Rectal smooth muscle tissue (tissue), 1 donor: ENCODE results near the gene RYR3.
"Not testable (repeated sequence)": the region's sequence is repeated elsewhere in the genome, so short reads cannot be mapped to it uniquely, and the experiment has no call there.

ENCODE experiments used
- H3K27ac ChIP-seq: one replicate; pipeline ENCODE4 v1.7.0; 2013; ENCODE audit warnings: low read depth, low read length, inconsistent platforms
- H3K27me3 ChIP-seq: one replicate; pipeline ENCODE4 v1.7.0; 2013; ENCODE audit warnings: low read length; ENCODE audit not compliant: control insufficient read depth, insufficient read depth
- H3K36me3 ChIP-seq: one replicate; pipeline ENCODE4 v1.7.0; 2013; ENCODE audit warnings: low read length; ENCODE audit not compliant: control insufficient read depth, insufficient read depth
- H3K4me1 ChIP-seq: one replicate; pipeline ENCODE4 v1.7.0; 2013; ENCODE audit warnings: low read length; ENCODE audit not compliant: control insufficient read depth, insufficient read depth
- H3K4me3 ChIP-seq: one replicate; pipeline ENCODE4 v1.7.0; 2013; ENCODE audit warnings: low read length
- H3K9ac ChIP-seq: one replicate; pipeline ENCODE4 v1.7.0; 2013; ENCODE audit warnings: low read length

The RYR3 gene

GRCh38 chr15:33801954-33802353 is 491.2 kb downstream of the RYR3 start:
- H3K27ac ChIP-seq = no peak overlapping the region
- no peaks in the 10 kb centered on the region for H3K36me3 ChIP-seq
- H3K27me3 ChIP-seq = no peaks in the 10 kb centered on the region
- H3K4me1 ChIP-seq = no peaks in the 10 kb centered on the region
- H3K9ac ChIP-seq = no peak overlapping the region
- no peak overlapping the region for H3K4me3 ChIP-seq

GRCh38 chr15:33807665-33808064 is 496.9 kb downstream of the RYR3 start:
- Histone ChIP-seq H3K36me3 (no peaks in the 10 kb centered on the region), H3K4me1 (no peaks in the 10 kb centered on the region), H3K9ac (no peak overlapping the region), H3K4me3 (no peak overlapping the region), H3K27ac (no peak overlapping the region), H3K27me3 (no peaks in the 10 kb centered on the region)

- Histone ChIP-seq H3K4me3 (no peak overlapping the region), H3K27ac (no peak overlapping the region)
Observed at GRCh38 chr15:33808720-33809457, 498.1 kb downstream of the RYR3 start.

GRCh38 chr15:33810073-33810595 is 499.4 kb downstream of the RYR3 start:
- no peaks in the 10 kb centered on the region for H3K4me1 ChIP-seq
- no peak overlapping the region for H3K27ac ChIP-seq
- no peaks in the 10 kb centered on the region for H3K27me3 ChIP-seq
- H3K4me3 ChIP-seq = no peak overlapping the region
- no peaks in the 10 kb centered on the region for H3K36me3 ChIP-seq
- H3K9ac ChIP-seq = no peak overlapping the region

More at GRCh38 chr15:33808720-33809457, 498.1 kb downstream of the RYR3 start:
- H3K4me1 ChIP-seq = no peaks in the 10 kb centered on the region
- no peaks in the 10 kb centered on the region for H3K36me3 ChIP-seq
- no peak overlapping the region for H3K9ac ChIP-seq
- no peaks in the 10 kb centered on the region for H3K27me3 ChIP-seq

DNA sequence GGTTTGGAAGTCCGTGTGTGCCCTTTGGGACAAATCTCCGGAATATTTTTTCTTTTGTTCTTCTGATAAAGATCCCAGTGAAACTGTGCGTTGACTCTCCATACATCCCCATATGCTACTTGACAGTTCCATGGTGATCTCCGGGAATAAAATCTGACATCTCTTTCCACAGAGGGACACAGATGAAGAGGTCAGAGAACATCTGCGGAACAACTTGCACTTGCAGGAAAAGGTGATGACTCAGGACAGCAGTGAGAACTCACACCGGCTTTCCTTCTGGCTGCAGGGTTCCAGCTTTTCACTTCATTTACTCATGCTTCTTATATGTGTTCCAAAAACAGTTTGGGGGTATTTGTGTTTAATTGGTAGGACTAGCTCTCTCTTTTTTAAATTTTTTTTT is 500.0 kb downstream of the RYR3 start:
- Histone ChIP-seq H3K4me1 (no peaks in the 10 kb centered on the region), H3K27me3 (no peaks in the 10 kb centered on the region), H3K36me3 (no peaks in the 10 kb centered on the region), H3K27ac (no peak overlapping the region), H3K9ac (no peak overlapping the region), H3K4me3 (no peak overlapping the region)

- H3K4me3 ChIP-seq = no peak overlapping the region
- no peak overlapping the region for H3K9ac ChIP-seq
- H3K27me3 ChIP-seq = no peaks in the 10 kb centered on the region
- H3K36me3 ChIP-seq = no peaks in the 10 kb centered on the region
- no peaks in the 10 kb centered on the region for H3K4me1 ChIP-seq
- H3K27ac ChIP-seq = no peak overlapping the region
Observed at GRCh38 chr15:33813891-33814290, 503.1 kb downstream of the RYR3 start.

DNA sequence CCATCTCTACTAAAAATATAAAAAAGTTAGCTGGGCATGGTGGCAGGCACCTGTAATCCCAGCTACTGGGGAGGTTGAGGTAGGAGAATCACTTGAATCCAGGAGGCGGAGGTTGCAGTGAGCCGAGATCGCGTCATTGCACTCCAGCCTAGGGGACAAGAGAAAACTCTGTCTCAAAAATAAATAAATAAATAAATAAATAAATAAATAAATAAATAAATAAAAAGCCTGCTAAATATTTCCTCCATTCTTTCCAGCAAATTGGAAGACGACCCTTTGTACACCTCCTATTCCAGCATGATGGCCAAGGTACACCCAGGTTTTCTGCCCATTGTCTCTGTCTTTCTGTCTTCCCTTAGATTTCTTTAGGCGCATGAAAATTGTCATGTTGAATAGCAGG is 508.7 kb downstream of the RYR3 start:
- not testable (repeated sequence) for H3K27me3 ChIP-seq, H3K9ac ChIP-seq, H3K4me3 ChIP-seq, H3K36me3 ChIP-seq, H3K27ac ChIP-seq, H3K4me1 ChIP-seq

DNA sequence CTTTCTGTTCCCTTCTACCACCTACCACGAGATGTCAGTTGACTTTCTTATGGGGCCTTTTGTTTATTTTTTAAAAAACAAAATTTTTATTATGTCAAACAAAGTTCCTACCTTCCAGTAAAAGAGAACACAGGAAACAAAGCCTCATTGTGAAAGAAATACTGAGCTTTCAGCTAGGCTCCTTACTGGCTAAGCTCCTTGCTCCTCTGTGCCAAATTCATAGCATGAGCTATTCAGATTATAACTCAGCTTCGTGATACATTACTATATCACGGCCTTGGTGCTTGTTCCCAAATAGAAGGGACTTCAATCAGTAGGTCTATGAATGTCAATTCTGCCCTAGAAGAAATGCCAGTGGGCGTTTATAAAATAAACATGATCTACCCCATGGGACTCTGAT is 511.7 kb downstream of the RYR3 start:
- no peaks in the 10 kb centered on the region for H3K27me3 ChIP-seq
- H3K27ac ChIP-seq = no peak overlapping the region
- no peaks in the 10 kb centered on the region for H3K4me1 ChIP-seq
- H3K9ac ChIP-seq = no peak overlapping the region
- no peaks in the 10 kb centered on the region for H3K36me3 ChIP-seq
- no peak overlapping the region for H3K4me3 ChIP-seq

DNA sequence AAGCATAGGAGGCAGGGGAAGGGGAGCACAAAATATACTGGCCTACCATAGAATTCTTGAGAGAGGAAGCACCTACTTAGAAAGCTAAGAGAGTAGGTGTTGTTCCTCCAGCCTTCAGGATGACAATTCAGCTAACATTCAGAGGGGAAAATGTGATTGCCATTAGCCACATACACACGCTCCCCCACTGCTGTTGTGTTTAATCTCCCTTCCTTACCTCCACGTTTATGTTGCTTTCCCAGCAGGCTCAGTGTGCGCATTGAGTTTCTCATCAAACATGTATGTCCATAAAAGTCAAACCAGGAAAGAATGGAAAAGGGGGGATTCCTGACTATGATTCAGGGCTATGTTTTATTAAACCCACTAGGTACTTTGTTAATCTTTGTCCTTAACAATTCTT is 512.4 kb downstream of the RYR3 start:
- H3K27me3 ChIP-seq = no peaks in the 10 kb centered on the region
- no peak overlapping the region for H3K27ac ChIP-seq
- H3K9ac ChIP-seq = no peak overlapping the region
- no peak overlapping the region for H3K4me3 ChIP-seq
- no peaks in the 10 kb centered on the region for H3K36me3 ChIP-seq
- H3K4me1 ChIP-seq = no peaks in the 10 kb centered on the region

- Histone ChIP-seq H3K4me3 (no peak overlapping the region), H3K27ac (no peak overlapping the region), H3K9ac (no peak overlapping the region), H3K27me3 (no peaks in the 10 kb centered on the region), H3K36me3 (no peaks in the 10 kb centered on the region), H3K4me1 (no peaks in the 10 kb centered on the region)
Observed at GRCh38 chr15:33825453-33825852, 514.7 kb downstream of the RYR3 start.

- no peak overlapping the region for H3K4me3 ChIP-seq
- no peaks in the 10 kb centered on the region for H3K4me1 ChIP-seq
- no peak overlapping the region for H3K9ac ChIP-seq
- no peaks in the 10 kb centered on the region for H3K27me3 ChIP-seq
- no peaks in the 10 kb centered on the region for H3K36me3 ChIP-seq
- no peak overlapping the region for H3K27ac ChIP-seq
Observed at GRCh38 chr15:33826201-33826600, 515.4 kb downstream of the RYR3 start.

DNA sequence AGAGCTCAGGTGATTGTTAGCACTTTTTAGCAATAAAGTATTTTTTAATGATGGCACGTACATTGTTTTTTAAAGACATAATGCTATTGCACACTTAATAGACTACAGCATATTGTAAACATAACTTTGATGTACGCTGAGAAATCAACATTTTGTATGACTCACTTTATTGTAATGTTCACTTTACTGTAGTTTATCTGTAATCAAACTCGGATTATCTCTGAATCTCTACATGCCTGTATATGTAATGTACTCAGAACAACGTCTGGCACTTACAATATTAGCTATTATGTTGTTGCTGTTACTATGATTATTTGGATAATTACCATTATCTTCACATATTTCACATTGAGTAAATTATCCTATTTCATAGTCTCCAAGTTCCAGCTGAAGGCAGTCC is 519.6 kb downstream of the RYR3 start:
- no peak overlapping the region for H3K27ac ChIP-seq
- no peaks in the 10 kb centered on the region for H3K36me3 ChIP-seq
- no peaks in the 10 kb centered on the region for H3K4me1 ChIP-seq
- H3K4me3 ChIP-seq = no peak overlapping the region
- no peaks in the 10 kb centered on the region for H3K27me3 ChIP-seq
- H3K9ac ChIP-seq = no peak overlapping the region

GRCh38 chr15:33831646-33832045 is 520.9 kb downstream of the RYR3 start:
- Histone ChIP-seq H3K4me3 (no peak overlapping the region), H3K9ac (no peak overlapping the region), H3K4me1 (no peaks in the 10 kb centered on the region), H3K27me3 (no peaks in the 10 kb centered on the region), H3K27ac (no peak overlapping the region), H3K36me3 (no peaks in the 10 kb centered on the region)
